GM12892 (cell line): ENCODE measurements around the gene SHH.

ENCODE experiments used
- POLR2A ChIP-seq: IDR thresholded peaks from 2 replicates; pipeline ENCODE4 v1.6.1; 2011; ENCODE audit warnings: low read depth, low read length, control low read depth
- TAF1 ChIP-seq: IDR thresholded peaks from 2 replicates; pipeline ENCODE4 v1.6.1; 2011; ENCODE audit warnings: low read depth, mild to moderate bottlenecking, control low read depth, low read length, borderline replicate concordance

DNA sequence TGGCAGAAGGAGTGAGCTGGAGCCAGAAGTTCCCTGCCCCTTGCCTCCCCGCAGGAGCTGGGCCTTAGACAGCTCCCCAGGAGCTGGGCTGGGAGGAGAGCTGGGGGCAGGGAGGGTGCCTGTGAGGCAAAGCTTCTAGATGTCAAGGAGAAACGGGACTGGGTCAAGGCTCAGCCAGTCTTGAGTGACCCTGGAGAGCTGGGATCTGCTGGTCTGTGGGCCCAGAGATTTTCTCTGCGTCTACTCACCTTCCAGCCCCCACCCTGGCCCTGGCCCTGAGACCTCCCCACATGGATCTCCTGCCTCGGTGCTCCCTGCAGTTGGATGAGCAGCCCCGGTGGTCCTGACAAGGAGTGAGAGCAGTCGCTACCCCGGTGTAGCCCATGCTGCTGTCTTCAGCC is 20.3 kb upstream of the SHH start:
- TF ChIP-seq TAF1, result no peak
- no peak for TF ChIP-seq POLR2A
